Panc1 (cell line): ENCODE measurements around the gene RFTN1. TPM values are rescaled to one million over a fixed set of nuclear protein-coding genes. Genes with fewer than 3 reads are reported as not detected.

Experiments used
- ATAC-seq: fragments of 200-7000 bp; cut with Tn5 transposase; 2 replicates; pipeline ENCODE4 v1.9.1; 2020; ENCODE audit warnings: mild to moderate bottlenecking, moderate library complexity
- BruUV-seq: library from RNA; stranded (reverse); fragments of 400-500 nt; replicated peaks from 2 replicates; lab custom pipeline; 2021; lab: Mats Ljungman, UMichigan
- CTCF ChIA-PET: fragments of 300-600 bp; sonication (Branson Sonifier 250); formaldehyde crosslinking; loops from one replicate; lab custom pipeline; 2022; ENCODE audit warnings: antibody characterized with exemption; lab: Charles Lee
- POLR2A ChIA-PET: fragments of 300-600 bp; sonication (Branson Sonifier 250); formaldehyde crosslinking; loops from one replicate; lab custom pipeline; 2022; ENCODE audit warnings: antibody characterized with exemption; lab: Charles Lee
- DNase-seq: peaks from one replicate; pipeline ENCODE4 v3.0.0-alpha.2; 2010; ENCODE audit warnings: low read depth, low spot score
- H3K27ac ChIP-seq: 2 replicates; pipeline ENCODE4 v1.5.1; 2011; ENCODE audit warnings: mild to moderate bottlenecking, low read length, inconsistent platforms
- H3K27me3 ChIP-seq: fragments of 200-500 bp; sonication (Bioruptor generic); 2 replicates; pipeline ENCODE4 v1.6.0; 2014; ENCODE audit warnings: low read length, inconsistent platforms; ENCODE audit not compliant: control insufficient read depth, insufficient read depth
- H3K36me3 ChIP-seq: fragments of 200-500 bp; sonication (Bioruptor generic); 2 replicates; pipeline ENCODE4 v1.5.1; 2014; ENCODE audit warnings: inconsistent platforms, mild to moderate bottlenecking, low read length, moderate library complexity; ENCODE audit not compliant: control insufficient read depth, insufficient read depth
- H3K4me1 ChIP-seq: 2 replicates; pipeline ENCODE4 v1.5.1; 2011; ENCODE audit warnings: inconsistent platforms, mild to moderate bottlenecking, low read length, moderate library complexity; ENCODE audit not compliant: control insufficient read depth, insufficient read depth
- H3K4me3 ChIP-seq, 2 experiments: 2 replicates each; pipeline ENCODE4 v1.5.1; 2011 to 2012; ENCODE audit warnings: low read depth in 2 of 2, low read length in 2 of 2, mild to moderate bottlenecking in 2 of 2, inconsistent platforms in 1 of 2, moderate library complexity in 1 of 2
- H3K9me3 ChIP-seq: fragments of 200-500 bp; sonication (Bioruptor generic); 2 replicates; pipeline ENCODE4 v1.5.1; 2014; ENCODE audit warnings: low read depth, mild to moderate bottlenecking, inconsistent platforms, low read length, moderate library complexity; ENCODE audit not compliant: control insufficient read depth, insufficient read depth
- POLR2AphosphoS5 ChIP-seq: IDR thresholded peaks from 2 replicates; pipeline ENCODE4 v1.6.1; 2012; ENCODE audit warnings: mild to moderate bottlenecking, low read depth, low read length, moderate library complexity
- REST ChIP-seq, 2 experiments: IDR thresholded peaks; 2 replicates each; pipeline ENCODE4 v1.6.1; 2011 to 2012; ENCODE audit warnings: low read depth in 2 of 2, control low read depth in 1 of 2, low read length in 1 of 2, mild to moderate bottlenecking in 1 of 2, moderate library complexity in 1 of 2; ENCODE audit not compliant: insufficient read depth in 1 of 2
- SIN3A ChIP-seq: IDR thresholded peaks from 2 replicates; pipeline ENCODE4 v1.6.1; 2012; ENCODE audit warnings: low read depth, mild to moderate bottlenecking, low read length, moderate library complexity, borderline replicate concordance; ENCODE audit not compliant: insufficient read depth
- TCF7L2 ChIP-seq: IDR thresholded peaks from 2 replicates; pipeline ENCODE4 v1.6.1; 2011; ENCODE audit warnings: mild to moderate bottlenecking, low read depth, low read length, inconsistent platforms
- in situ Hi-C: cut with HindIII; loops from 2 replicates; pipeline ENCODE4 v1.10.0; 2016; ENCODE audit warnings: low sequenced_read_pairs, low pct_unique_long_range_greater_than_20kb
- intact Hi-C: fragments of 100-400 bp; cut with micrococcal nuclease; formaldehyde crosslinking; loops from one replicate; pipeline ENCODE4 v1.10.0; 2022; ENCODE audit not compliant: unreplicated experiment
- total RNA-seq: library from RNA; stranded (reverse); gene quantifications from one replicate; pipeline ENCODE4 v1.2.1, GENCODE V29; 2021; ENCODE audit not compliant: unreplicated experiment
- TF ChIP-seq, protein P1 (sequence below): fragments of 450-650 bp; IDR thresholded peaks from 2 replicates; pipeline ENCODE4 v1.5.1; 2017; ENCODE audit warnings: mild to moderate bottlenecking

The RFTN1 gene
- total RNA-seq, 1 experiment from 2014 or later, result 0.90 TPM

GRCh38 chr3:16286751-16287543 is 226.6 kb downstream of the RFTN1 start:
- intact Hi-C loops (no loop called here), in situ Hi-C loops (no loop called here)
- no peak for DNase-seq
- no peak for ATAC-seq
- ChIA-PET POLR2A (no interaction called here), CTCF (no interaction called here)
- Histone ChIP-seq H3K27me3 (no peaks in the 10 kb centered on the region), H3K9me3 (no peaks in the 10 kb centered on the region), H3K36me3 (no peaks in the 10 kb centered on the region), H3K4me1 (no peaks in the 10 kb centered on the region), H3K4me3 (no peak overlapping the region), H3K27ac (no peak overlapping the region)
- TF ChIP-seq TCF7L2 (no peak), REST (IDR thresholded peaks at IDR 0.05; ENCODE audit: insufficient read depth in 1 of 2, low read depth in 2 of 2, low read length in 1 of 2) (no peak), POLR2AphosphoS5 (no peak), SIN3A (no peak)
- TF ChIP-seq, protein P1, sequence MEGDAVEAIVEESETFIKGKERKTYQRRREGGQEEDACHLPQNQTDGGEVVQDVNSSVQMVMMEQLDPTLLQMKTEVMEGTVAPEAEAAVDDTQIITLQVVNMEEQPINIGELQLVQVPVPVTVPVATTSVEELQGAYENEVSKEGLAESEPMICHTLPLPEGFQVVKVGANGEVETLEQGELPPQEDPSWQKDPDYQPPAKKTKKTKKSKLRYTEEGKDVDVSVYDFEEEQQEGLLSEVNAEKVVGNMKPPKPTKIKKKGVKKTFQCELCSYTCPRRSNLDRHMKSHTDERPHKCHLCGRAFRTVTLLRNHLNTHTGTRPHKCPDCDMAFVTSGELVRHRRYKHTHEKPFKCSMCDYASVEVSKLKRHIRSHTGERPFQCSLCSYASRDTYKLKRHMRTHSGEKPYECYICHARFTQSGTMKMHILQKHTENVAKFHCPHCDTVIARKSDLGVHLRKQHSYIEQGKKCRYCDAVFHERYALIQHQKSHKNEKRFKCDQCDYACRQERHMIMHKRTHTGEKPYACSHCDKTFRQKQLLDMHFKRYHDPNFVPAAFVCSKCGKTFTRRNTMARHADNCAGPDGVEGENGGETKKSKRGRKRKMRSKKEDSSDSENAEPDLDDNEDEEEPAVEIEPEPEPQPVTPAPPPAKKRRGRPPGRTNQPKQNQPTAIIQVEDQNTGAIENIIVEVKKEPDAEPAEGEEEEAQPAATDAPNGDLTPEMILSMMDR, result no peak
- BruUV-seq, result no TSS peak

DNA sequence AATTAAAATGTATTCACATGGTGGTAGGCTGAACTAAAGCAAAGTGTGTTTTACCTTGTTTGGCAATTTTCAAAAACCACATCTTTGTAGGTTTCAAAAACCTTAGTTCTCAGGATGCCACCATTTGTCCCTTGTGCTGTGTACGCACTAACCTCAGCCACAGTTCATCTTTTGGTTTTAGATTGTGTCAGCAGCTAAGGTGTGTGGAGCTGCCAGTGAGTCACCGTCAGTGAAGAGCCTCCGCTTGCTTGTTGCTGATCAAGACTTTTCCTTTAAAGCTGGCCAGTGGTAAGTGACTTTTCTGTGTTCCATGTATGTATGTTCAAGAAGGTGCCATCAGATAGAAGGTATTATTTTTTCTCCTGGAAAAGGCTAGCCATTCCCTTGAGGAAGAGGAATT is 227.3 kb downstream of the RFTN1 start:
- Histone ChIP-seq H3K27ac (no peak overlapping the region), H3K4me3 (no peak overlapping the region), H3K9me3 (no peaks in the 10 kb centered on the region), H3K36me3 (no peaks in the 10 kb centered on the region), H3K4me1 (no peaks in the 10 kb centered on the region), H3K27me3 (no peaks in the 10 kb centered on the region)
- DNase-seq (no peak), ATAC-seq (no peak)
- intact Hi-C loops, result no loop called here
- POLR2A ChIA-PET, result no interaction called here
- no TSS peak for BruUV-seq
- TF ChIP-seq TCF7L2, result no peak
- CTCF ChIA-PET, result no interaction called here
- in situ Hi-C loops, result no loop called here

DNA sequence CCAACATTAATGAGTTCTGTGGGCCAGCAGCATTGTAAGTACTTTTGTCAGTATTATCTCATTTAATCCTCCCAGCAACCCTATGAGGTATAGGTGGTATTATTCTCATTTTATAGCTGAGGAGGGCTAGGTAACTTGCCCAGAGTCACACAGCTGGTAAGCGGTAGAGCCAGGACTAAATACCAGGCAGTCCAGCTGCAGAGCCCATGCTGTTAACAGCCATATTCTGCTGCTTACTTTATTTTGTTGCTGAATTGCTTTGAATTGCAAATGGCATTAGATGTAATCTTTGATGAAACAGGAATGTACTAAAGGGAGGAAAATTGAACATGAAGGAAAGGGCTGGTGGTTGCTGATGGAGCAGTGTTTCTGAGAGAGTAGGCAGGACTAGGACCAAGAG is 228.9 kb downstream of the RFTN1 start:
- H3K27ac ChIP-seq, result no peak overlapping the region
- ChIA-PET CTCF (no interaction called here), POLR2A (no interaction called here)
- H3K36me3 ChIP-seq, result no peaks in the 10 kb centered on the region
- no peak overlapping the region for H3K4me3 ChIP-seq
- intact Hi-C loops, result no loop called here
- H3K9me3 ChIP-seq, result no peaks in the 10 kb centered on the region
- TF ChIP-seq TCF7L2, result no peak
- TF ChIP-seq, protein P1, result no peak
- no peak for TF ChIP-seq SIN3A
- TF ChIP-seq POLR2AphosphoS5, result no peak
- no peak for TF ChIP-seq REST (IDR thresholded peaks at IDR 0.05; ENCODE audit: insufficient read depth in 1 of 2, low read depth in 2 of 2, low read length in 1 of 2)
- in situ Hi-C loops, result no loop called here
- no peak for ATAC-seq
- no peaks in the 10 kb centered on the region for H3K4me1 ChIP-seq
- H3K27me3 ChIP-seq, result no peaks in the 10 kb centered on the region
- no peak for DNase-seq
- no TSS peak for BruUV-seq
